Brain microvascular endothelial cell (primary cell): ENCODE results near the gene ASIC2.

Experiments
- DNase-seq: peaks from one replicate; pipeline ENCODE4 v3.0.0-alpha.2; 2020
- H3K27ac ChIP-seq: fragments of 250-450 bp; sonication (Bioruptor Pico); 2 replicates; pipeline ENCODE4 v1.5.1; 2020; ENCODE audit warnings: mild to moderate bottlenecking, moderate library complexity
- H3K27me3 ChIP-seq: fragments of 250-450 bp; sonication (Bioruptor Pico); replicated peaks from 2 replicates; pipeline ENCODE4 v1.5.1; 2020; ENCODE audit warnings: mild to moderate bottlenecking
- H3K36me3 ChIP-seq: fragments of 250-450 bp; sonication (Bioruptor Pico); replicated peaks from 2 replicates; pipeline ENCODE4 v1.5.1; 2020; ENCODE audit warnings: mild to moderate bottlenecking
- H3K4me3 ChIP-seq: 2 replicates; pipeline ENCODE4 v1.5.1; 2011; ENCODE audit warnings: low read depth, mild to moderate bottlenecking, control low read depth, low read length, moderate library complexity
- in situ Hi-C: cut with HindIII; loops from 2 replicates; pipeline ENCODE4 v1.10.0; 2017; ENCODE audit warnings: low sequenced_read_pairs, low pct_ligation_motif_present
- TF ChIP-seq, protein P1 (sequence below): IDR thresholded peaks from 2 replicates; pipeline ENCODE4 v1.5.1; 2011; ENCODE audit warnings: low read depth, mild to moderate bottlenecking, moderate library complexity, low read length, control low read depth, inconsistent platforms; ENCODE audit errors: missing control alignments

Gene ASIC2

DNA sequence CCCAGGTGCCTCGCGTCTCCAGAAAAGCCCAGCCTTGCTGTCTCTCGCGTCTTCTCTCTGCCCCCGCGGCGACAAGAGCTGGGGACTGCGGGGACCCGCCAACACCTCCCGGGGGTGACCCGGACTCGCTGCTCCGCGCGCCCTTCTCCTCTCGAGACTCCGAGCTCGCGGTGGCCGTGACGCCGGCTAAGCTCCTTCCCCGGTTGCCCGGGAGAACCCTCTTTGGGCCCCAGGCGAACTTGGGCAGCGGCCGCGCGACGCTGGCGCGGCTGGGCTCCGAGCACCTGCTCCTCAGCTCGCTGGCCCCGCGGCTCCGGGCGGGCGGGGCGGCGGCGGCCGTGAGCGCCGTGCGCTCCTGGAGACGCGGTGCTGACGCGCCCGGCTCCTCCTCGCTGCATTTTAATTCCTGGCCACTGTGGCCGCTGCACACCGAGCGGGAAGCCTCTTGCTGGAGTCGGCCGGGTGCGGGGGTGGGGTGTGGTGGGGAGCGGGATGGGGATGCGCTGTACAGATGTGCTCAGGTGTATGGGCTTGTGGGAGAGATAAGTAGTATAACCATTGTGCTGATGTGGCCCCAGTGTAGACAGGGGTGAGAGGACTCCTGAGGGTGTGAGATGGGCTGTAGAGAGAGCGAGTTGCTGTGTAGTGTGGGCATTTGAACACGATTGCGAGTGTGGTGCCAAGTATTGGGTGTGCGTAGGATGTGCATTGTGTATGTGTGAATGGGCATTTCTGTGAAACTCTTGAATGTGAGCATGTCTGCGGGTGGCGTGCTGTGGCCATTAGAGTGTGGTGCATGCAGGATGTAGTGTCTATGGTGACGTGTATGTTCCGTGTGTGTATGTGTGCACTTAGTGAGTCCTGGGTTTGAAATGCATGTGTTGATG is at the start of gene ASIC2:
Gene ASIC2 (minus strand): TSS at position 315 of the 887 bp plus-strand sequence.
- Histone ChIP-seq H3K36me3 (no peaks in the 10 kb centered on the region), H3K27ac (no peak within 1 kb of the TSS), H3K27me3 (peaks cover 29% of the 10 kb centered on the region), H3K4me3 (no peak within 1 kb of the TSS)
- in situ Hi-C loops, result no loop called here
- DNase-seq, result no peak
- TF ChIP-seq, protein P1, sequence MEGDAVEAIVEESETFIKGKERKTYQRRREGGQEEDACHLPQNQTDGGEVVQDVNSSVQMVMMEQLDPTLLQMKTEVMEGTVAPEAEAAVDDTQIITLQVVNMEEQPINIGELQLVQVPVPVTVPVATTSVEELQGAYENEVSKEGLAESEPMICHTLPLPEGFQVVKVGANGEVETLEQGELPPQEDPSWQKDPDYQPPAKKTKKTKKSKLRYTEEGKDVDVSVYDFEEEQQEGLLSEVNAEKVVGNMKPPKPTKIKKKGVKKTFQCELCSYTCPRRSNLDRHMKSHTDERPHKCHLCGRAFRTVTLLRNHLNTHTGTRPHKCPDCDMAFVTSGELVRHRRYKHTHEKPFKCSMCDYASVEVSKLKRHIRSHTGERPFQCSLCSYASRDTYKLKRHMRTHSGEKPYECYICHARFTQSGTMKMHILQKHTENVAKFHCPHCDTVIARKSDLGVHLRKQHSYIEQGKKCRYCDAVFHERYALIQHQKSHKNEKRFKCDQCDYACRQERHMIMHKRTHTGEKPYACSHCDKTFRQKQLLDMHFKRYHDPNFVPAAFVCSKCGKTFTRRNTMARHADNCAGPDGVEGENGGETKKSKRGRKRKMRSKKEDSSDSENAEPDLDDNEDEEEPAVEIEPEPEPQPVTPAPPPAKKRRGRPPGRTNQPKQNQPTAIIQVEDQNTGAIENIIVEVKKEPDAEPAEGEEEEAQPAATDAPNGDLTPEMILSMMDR, result no peak

DNA sequence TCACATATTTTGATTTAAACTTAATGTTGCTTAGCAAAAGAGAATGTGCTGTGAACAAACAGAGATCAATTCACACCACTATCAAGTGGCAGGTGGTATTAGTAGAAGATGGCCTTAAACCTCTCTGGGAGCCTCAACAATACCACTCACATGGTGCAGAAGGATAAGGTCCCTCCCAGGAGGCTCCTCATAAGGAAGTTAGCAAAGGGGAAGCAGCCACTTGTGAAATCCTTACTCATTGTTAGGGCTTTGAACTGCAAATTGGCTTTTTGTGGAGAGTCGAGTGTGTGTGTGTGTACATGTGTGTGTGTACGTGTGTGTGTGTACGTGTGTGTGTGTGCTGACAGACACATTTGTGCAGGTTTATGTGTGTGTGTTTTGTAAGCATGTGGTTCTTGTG is 48.9 kb upstream of the ASIC2 start:
- DNase-seq, result no peak
- H3K27me3 ChIP-seq, result no peaks in the 10 kb centered on the region
- in situ Hi-C loops, result no loop called here
- no peaks in the 10 kb centered on the region for H3K36me3 ChIP-seq
- H3K4me3 ChIP-seq, result no peak overlapping the region
- TF ChIP-seq, protein P1, result no peak
- no peak overlapping the region for H3K27ac ChIP-seq

DNA sequence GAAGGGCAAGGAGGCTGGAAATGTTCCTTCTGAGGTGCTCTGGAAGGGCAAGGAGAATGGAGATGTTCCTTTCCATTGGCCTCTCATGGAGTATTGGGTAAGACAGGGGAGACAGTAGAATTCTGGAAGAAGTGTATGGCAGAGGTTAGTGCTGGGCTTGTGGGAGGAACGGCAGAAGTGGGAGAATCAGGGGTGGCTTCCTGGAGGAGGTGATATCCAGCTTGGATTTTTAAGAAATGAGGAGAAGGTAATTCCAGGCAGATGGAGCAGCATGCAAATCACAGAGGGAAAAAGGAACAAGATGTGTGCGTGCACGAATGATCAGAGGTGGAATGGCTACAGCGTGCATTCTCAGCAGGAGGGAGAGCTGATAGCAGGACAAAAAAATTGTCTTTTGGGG is 45.1 kb upstream of the ASIC2 start:
- Histone ChIP-seq H3K36me3 (no peaks in the 10 kb centered on the region), H3K27ac (no peak overlapping the region), H3K27me3 (no peaks in the 10 kb centered on the region), H3K4me3 (no peak overlapping the region)
- in situ Hi-C loops, result no loop called here
- TF ChIP-seq, protein P1, result no peak
- no peak for DNase-seq

DNA sequence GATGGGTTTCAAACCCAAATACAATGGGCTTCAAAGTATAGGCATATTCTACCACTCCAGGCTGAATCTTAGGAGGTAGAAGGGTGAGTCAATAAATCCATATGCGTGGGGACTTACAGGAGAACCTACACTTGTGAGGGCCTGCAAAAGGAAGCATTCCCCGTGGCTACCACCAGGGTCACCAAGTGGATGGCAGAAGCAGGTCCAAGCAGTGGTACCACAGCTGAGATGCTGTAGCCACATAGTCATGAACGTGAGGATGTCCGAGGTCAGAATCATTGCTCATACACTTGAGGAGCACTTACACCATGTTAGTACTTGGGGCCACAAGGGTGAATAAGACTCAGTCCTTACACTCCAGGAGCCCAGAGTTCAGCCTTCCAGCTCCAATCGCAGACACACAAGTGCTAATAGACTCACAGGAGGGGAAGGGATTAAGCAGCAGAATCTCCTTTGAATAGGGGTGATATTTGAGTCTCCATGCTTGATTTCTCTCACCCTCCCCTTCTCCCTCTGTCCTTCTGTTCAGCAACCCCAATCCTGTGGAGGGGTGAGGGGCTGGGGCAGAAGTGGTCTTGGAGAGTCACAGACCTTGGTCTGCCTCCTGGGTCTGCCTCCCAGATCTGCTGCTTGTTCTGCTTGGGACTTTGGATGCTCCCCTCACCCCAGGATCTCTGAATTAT is 42.5 kb upstream of the ASIC2 start:
- no peak overlapping the region for H3K4me3 ChIP-seq
- in situ Hi-C loops, result no loop called here
- H3K36me3 ChIP-seq, result no peaks in the 10 kb centered on the region
- no peak overlapping the region for H3K27ac ChIP-seq
- no peak for DNase-seq
- TF ChIP-seq, protein P1, result no peak
- no peaks in the 10 kb centered on the region for H3K27me3 ChIP-seq

DNA sequence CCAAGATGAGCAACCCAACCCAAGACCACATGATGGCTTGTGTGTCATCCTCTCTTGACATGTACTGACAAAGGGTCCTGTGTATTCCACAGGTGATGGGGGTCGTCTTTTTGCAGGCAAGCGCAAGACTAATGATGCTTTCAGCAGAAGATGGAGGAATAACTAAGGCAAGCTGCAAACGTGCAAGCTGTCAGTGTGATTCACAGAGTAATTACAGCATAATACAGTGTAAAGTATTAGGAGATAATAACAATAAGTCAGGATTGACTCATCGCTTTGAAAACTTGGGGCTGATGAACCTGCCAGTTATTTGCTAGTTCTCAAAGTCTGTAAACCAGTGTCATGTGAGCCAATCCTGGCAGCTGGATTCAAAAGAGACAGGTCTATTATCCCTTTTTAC is 41.6 kb upstream of the ASIC2 start:
- H3K27me3 ChIP-seq, result no peaks in the 10 kb centered on the region
- in situ Hi-C loops, result no loop called here
- H3K27ac ChIP-seq, result no peak overlapping the region
- DNase-seq, result no peak
- H3K36me3 ChIP-seq, result no peaks in the 10 kb centered on the region
- TF ChIP-seq, protein P1, result no peak
- H3K4me3 ChIP-seq, result no peak overlapping the region
